OCI-LY3 (cell line): Measurements from ENCODE around the gene PHLDA2.

Experiments
- EZH2phosphoT487 ChIP-seq: fragments of 200-600 bp; shearing (Covaris generic); IDR thresholded peaks from 2 replicates; pipeline ENCODE4 v1.6.1; 2018; ENCODE audit warnings: antibody characterized with exemption, mixed run types, low read depth
- TF ChIP-seq, protein P1 (sequence below): fragments of 200-600, 300-600 bp; sonication (generic); IDR thresholded peaks from 2 replicates; pipeline ENCODE4 v1.5.1; 2014; ENCODE audit warnings: antibody characterized with exemption, low read length, low read depth

DNA sequence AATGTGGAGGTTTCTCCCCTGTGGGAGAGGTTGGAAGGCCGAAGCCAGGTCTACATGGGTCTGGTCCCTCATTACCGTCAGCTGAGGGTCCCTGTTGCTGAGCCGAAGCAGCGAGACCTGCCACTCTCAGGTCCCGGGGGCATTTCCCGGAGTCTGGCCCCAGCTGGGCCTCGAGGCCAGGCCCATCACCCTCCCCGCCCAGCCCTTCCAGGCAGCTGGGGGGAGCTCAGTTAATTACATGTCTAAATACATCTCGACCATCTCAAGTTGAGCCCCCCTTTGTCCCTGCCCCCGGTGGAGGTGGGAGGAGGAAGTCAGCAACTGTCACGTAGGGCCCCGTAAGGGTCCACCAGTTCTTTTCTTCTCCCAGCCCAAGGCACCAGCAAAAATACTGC, 47.2 kb downstream of the PHLDA2 start:
- TF ChIP-seq, protein P1, sequence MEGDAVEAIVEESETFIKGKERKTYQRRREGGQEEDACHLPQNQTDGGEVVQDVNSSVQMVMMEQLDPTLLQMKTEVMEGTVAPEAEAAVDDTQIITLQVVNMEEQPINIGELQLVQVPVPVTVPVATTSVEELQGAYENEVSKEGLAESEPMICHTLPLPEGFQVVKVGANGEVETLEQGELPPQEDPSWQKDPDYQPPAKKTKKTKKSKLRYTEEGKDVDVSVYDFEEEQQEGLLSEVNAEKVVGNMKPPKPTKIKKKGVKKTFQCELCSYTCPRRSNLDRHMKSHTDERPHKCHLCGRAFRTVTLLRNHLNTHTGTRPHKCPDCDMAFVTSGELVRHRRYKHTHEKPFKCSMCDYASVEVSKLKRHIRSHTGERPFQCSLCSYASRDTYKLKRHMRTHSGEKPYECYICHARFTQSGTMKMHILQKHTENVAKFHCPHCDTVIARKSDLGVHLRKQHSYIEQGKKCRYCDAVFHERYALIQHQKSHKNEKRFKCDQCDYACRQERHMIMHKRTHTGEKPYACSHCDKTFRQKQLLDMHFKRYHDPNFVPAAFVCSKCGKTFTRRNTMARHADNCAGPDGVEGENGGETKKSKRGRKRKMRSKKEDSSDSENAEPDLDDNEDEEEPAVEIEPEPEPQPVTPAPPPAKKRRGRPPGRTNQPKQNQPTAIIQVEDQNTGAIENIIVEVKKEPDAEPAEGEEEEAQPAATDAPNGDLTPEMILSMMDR: no peak
- TF ChIP-seq EZH2phosphoT487: no peak
